ENCODE data around the gene P3H2.

Gene P3H2

GRCh38 chr3:189961522-189962161, 159.1 kb downstream of the P3H2 start:
- no peak for TF ChIP-seq REST (IDR thresholded peaks at IDR 0.05; ENCODE audit: insufficient read depth in 1 of 2, low read depth in 2 of 2, low read length in 2 of 2)
- TF ChIP-seq POLR2AphosphoS5 (IDR thresholded peaks at IDR 0.05; ENCODE audit: low read depth, low read length): no peak

DNA sequence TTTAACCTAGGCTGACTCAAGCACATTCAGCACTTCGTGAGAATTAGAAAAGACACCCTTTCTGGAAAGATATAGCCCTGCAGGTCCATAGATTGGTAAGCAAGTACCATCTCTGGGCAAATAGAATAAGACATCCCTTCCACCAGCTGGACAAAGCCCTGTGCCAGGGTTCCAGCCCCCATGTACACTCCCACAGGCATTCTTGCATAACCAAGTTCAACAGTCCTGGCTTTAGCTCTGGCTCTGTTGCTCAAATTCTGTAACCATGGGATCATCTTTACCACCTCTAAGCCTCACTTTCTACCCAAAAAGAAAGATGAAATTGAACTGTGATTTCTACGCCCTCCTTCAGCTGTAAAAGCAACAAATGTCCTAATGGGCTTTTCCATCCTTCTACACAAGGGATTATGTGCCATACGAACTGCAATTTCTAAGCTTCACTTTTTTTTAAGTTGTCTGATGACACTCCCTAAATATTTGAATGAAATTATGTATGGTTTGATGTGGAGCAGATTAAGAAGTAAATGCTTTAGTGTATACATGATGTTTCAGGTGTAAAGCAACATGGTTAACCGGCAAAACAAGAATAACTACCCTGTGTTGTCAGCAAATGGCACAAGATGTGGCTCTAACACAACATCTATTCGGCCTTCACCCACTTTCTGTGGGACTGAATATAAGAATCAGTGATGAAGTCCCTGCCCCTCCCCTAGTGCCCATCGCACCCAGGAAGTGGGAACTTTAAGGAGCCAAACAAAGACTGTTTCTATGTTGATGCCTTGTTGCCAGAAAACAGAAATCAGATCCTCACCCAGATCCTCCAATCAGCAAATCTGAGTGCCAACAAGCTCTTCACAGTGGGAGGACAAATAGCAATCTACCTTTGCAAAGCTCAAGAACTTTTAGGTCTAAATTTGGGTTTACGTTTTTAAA, 165.7 kb downstream of the P3H2 start:
- no peak for TF ChIP-seq POLR2AphosphoS5 (IDR thresholded peaks at IDR 0.05; ENCODE audit: low read depth, low read length)
- TF ChIP-seq TAF1 (IDR thresholded peaks at IDR 0.05; ENCODE audit: borderline replicate concordance, insufficient read depth, low read length): no peak
- TF ChIP-seq SIN3A (IDR thresholded peaks at IDR 0.05; ENCODE audit: borderline replicate concordance, insufficient read depth, low read length): no peak
- TF ChIP-seq FOXP2 (optimal IDR thresholded peaks at IDR 0.05; ENCODE audit: borderline replicate concordance, extremely low read depth, extremely low read length, insufficient read depth): no peak
- no peak for TF ChIP-seq REST (IDR thresholded peaks at IDR 0.05; ENCODE audit: insufficient read depth in 1 of 2, low read depth in 2 of 2, low read length in 2 of 2)

DNA sequence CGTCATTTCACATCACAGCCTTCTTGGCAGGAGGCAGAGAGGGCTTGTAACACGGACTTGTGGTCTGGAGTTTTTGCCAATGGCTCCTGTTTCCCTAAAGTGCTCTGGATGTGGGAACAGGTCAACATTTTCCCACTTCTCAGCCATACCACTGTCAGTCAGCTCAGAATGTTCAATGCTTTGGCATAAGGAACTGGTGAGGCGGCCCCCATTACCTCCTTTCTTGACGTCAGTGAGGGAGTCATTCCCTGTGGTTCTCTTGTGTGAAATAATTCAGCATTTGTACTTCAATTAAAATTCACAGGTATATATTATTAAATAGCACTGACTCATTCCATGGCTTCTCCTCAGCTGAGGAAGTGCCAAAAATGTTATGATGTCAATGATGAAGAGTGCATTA, 167.1 kb downstream of the P3H2 start:
- no peak for TF ChIP-seq TAF1 (IDR thresholded peaks at IDR 0.05; ENCODE audit: borderline replicate concordance, insufficient read depth, low read length)
- no peak for TF ChIP-seq SIN3A (IDR thresholded peaks at IDR 0.05; ENCODE audit: borderline replicate concordance, insufficient read depth, low read length)
- no peak for TF ChIP-seq POLR2AphosphoS5 (IDR thresholded peaks at IDR 0.05; ENCODE audit: low read depth, low read length)
- no peak for TF ChIP-seq FOXP2 (optimal IDR thresholded peaks at IDR 0.05; ENCODE audit: borderline replicate concordance, extremely low read depth, extremely low read length, insufficient read depth)
- TF ChIP-seq REST (IDR thresholded peaks at IDR 0.05; ENCODE audit: insufficient read depth in 1 of 2, low read depth in 2 of 2, low read length in 2 of 2): no peak

DNA sequence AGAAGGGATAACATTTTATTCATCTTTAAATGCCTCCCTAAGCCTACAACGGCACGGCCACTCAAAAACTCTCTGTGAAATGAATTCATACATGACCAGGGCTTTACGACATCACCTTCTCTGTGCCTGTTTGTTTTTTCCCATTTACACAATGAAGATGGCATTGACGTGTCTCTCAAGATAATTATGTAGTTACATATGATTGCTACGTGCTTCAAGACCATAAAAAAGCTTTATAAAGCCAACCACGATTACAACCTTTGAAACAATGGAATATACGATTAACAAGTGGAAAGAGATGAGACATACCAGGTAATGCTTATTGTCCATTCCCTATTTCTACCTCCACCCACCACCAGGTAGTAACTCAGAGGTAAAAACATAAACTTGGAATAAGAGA, 168.4 kb downstream of the P3H2 start:
- TF ChIP-seq SIN3A (IDR thresholded peaks at IDR 0.05; ENCODE audit: borderline replicate concordance, insufficient read depth, low read length) (no peak), FOXP2 (optimal IDR thresholded peaks at IDR 0.05; ENCODE audit: borderline replicate concordance, extremely low read depth, extremely low read length, insufficient read depth) (no peak), TAF1 (IDR thresholded peaks at IDR 0.05; ENCODE audit: borderline replicate concordance, insufficient read depth, low read length) (no peak), POLR2AphosphoS5 (IDR thresholded peaks at IDR 0.05; ENCODE audit: low read depth, low read length) (no peak), REST (IDR thresholded peaks at IDR 0.05; ENCODE audit: insufficient read depth in 1 of 2, low read depth in 2 of 2, low read length in 2 of 2) (no peak)

Measured in PFSK-1 (cell line).